Measurements from ENCODE around the gene HHAT.

- no peak for TF ChIP-seq POLR2AphosphoS5 (IDR thresholded peaks at IDR 0.05)
- TF ChIP-seq, protein P1, sequence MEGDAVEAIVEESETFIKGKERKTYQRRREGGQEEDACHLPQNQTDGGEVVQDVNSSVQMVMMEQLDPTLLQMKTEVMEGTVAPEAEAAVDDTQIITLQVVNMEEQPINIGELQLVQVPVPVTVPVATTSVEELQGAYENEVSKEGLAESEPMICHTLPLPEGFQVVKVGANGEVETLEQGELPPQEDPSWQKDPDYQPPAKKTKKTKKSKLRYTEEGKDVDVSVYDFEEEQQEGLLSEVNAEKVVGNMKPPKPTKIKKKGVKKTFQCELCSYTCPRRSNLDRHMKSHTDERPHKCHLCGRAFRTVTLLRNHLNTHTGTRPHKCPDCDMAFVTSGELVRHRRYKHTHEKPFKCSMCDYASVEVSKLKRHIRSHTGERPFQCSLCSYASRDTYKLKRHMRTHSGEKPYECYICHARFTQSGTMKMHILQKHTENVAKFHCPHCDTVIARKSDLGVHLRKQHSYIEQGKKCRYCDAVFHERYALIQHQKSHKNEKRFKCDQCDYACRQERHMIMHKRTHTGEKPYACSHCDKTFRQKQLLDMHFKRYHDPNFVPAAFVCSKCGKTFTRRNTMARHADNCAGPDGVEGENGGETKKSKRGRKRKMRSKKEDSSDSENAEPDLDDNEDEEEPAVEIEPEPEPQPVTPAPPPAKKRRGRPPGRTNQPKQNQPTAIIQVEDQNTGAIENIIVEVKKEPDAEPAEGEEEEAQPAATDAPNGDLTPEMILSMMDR (IDR thresholded peaks at IDR 0.05): no peak
- TF ChIP-seq POLR2A (IDR thresholded peaks at IDR 0.05): no peak
Measured at GRCh38 chr1:210342986-210343780, 14.5 kb downstream of the HHAT start.

Data from transverse colon (tissue), 4 donors.